ENCODE data around the gene SERPINE2. TPM values are rescaled to one million over a fixed set of nuclear protein-coding genes. Genes with fewer than 3 reads are reported as not detected.

SERPINE2 gene
- total RNA-seq, 1 donor from 2014 or later = 86.1 TPM

GRCh38 chr2:224072541-224073188, 33.6 kb upstream of the SERPINE2 start:
- no peaks in the 10 kb centered on the region for H3K36me3 ChIP-seq

GRCh38 chr2:224069172-224069571, 30.1 kb upstream of the SERPINE2 start:
- Histone ChIP-seq H3K9me3 (no peaks in the 10 kb centered on the region), H3K4me3 (no peak overlapping the region), H3K27ac (no peak overlapping the region), H3K36me3 (no peaks in the 10 kb centered on the region), H3K4me1 (no peaks in the 10 kb centered on the region), H3K27me3 (no peaks in the 10 kb centered on the region)
- DNase-seq (ENCODE audit: low spot score in 2 of 2) = no peak
- TF ChIP-seq CTCF (IDR thresholded peaks at IDR 0.05) = no peak
- intact Hi-C loops (cut with DNase I) = no loop called here

More at GRCh38 chr2:224072541-224073188, 33.6 kb upstream of the SERPINE2 start:
- H3K27ac ChIP-seq = no peak overlapping the region
- no peak for TF ChIP-seq CTCF (IDR thresholded peaks at IDR 0.05)
- no peaks in the 10 kb centered on the region for H3K4me1 ChIP-seq
- H3K9me3 ChIP-seq = no peaks in the 10 kb centered on the region
- DNase-seq (ENCODE audit: low spot score in 2 of 2) = no peak
- H3K4me3 ChIP-seq = no peak overlapping the region
- intact Hi-C loops (cut with DNase I) = no loop called here
- no peaks in the 10 kb centered on the region for H3K27me3 ChIP-seq

DNA sequence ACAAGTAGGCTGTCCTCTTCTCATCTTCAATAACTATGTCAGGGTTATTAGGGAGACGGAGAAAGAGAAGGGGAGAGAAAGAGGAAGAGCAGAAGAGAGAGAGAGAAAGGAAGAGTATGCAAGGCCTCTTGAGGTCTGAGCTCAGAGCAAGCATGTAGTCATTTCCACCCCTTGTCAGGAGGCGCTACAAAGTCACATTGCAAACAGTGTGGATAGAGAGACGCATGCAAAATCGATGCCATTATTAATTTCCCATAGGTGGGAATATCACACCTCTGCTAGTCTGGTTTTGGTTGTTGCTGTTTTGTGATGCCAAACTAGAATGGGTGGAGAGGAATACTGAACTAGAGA, 24.2 kb upstream of the SERPINE2 start:
- TF ChIP-seq CTCF (IDR thresholded peaks at IDR 0.05) = no peak
- no peaks in the 10 kb centered on the region for H3K27me3 ChIP-seq
- no peak overlapping the region for H3K27ac ChIP-seq
- H3K36me3 ChIP-seq = no peaks in the 10 kb centered on the region
- H3K4me3 ChIP-seq = no peak overlapping the region
- H3K4me1 ChIP-seq = no peaks in the 10 kb centered on the region
- intact Hi-C loops (cut with DNase I) = no loop called here
- H3K9me3 ChIP-seq = no peaks in the 10 kb centered on the region
- no peak for DNase-seq (ENCODE audit: low spot score in 2 of 2)

GRCh38 chr2:224062481-224063297, 23.6 kb upstream of the SERPINE2 start:
- no peaks in the 10 kb centered on the region for H3K27me3 ChIP-seq
- DNase-seq (ENCODE audit: low spot score in 2 of 2) = no peak
- H3K36me3 ChIP-seq = no peaks in the 10 kb centered on the region
- H3K9me3 ChIP-seq = no peaks in the 10 kb centered on the region
- H3K4me1 ChIP-seq = no peaks in the 10 kb centered on the region
- no peak overlapping the region for H3K4me3 ChIP-seq
- no peak for TF ChIP-seq CTCF (IDR thresholded peaks at IDR 0.05)
- intact Hi-C loops (cut with DNase I) = no loop called here
- no peak overlapping the region for H3K27ac ChIP-seq

GRCh38 chr2:224060783-224061482, 21.8 kb upstream of the SERPINE2 start:
- Histone ChIP-seq H3K27me3 (no peaks in the 10 kb centered on the region), H3K4me3 (no peak overlapping the region), H3K27ac (no peak overlapping the region), H3K9me3 (no peaks in the 10 kb centered on the region), H3K36me3 (no peaks in the 10 kb centered on the region), H3K4me1 (no peaks in the 10 kb centered on the region)
- no peak for DNase-seq (ENCODE audit: low spot score in 2 of 2)
- intact Hi-C loops (cut with DNase I) = no loop called here
- no peak for TF ChIP-seq CTCF (IDR thresholded peaks at IDR 0.05)

Data from ascending aorta (tissue), 2 donors.